H1 (cell line): ENCODE data around the gene ADRM1. TPM values are rescaled to one million over a fixed set of nuclear protein-coding genes. Genes with fewer than 3 reads are reported as not detected.

Experiments used
- CTCF ChIA-PET: fragments of 300-600 bp; sonication (Branson Sonifier 250); formaldehyde crosslinking; loops from one replicate; lab custom pipeline; 2021; ENCODE audit not compliant: partially characterized antibody; lab: Charles Lee
- POLR2A ChIA-PET: fragments of 300-600 bp; sonication (Branson Sonifier 250); formaldehyde crosslinking; loops from one replicate; lab custom pipeline; 2021; ENCODE audit warnings: inconsistent platforms; ENCODE audit not compliant: partially characterized antibody; lab: Charles Lee
- DNase-seq, 2 experiments: peaks; one replicate each; pipeline versions ENCODE4 v3.0.0 to v3.0.0-alpha.2; 2010 to 2022; ENCODE audit warnings: low spot score in 2 of 2, low read depth in 1 of 2, mixed read lengths in 1 of 2
- FAIRE-seq: peaks from 2 replicates; lab custom pipeline; 2011; peaks lifted over from hg19 to GRCh38; lab: Jason Lieb, UNC
- H2AFZ ChIP-seq: 2 replicates; pipeline ENCODE4 v1.8.1; 2012; ENCODE audit warnings: low read length, inconsistent platforms
- H2AK5ac ChIP-seq: 2 replicates; pipeline ENCODE4 v1.6.1; 2013; ENCODE audit warnings: low read depth, low read length
- H2BK120ac ChIP-seq: replicated peaks from 2 replicates; pipeline ENCODE3; 2013; ENCODE audit warnings: low read depth, low read length, inconsistent platforms
- H2BK12ac ChIP-seq: 2 replicates; pipeline ENCODE4 v1.6.1; 2013; ENCODE audit warnings: low read depth, low read length
- H2BK15ac ChIP-seq: 2 replicates; pipeline ENCODE4 v1.6.1; 2013; ENCODE audit warnings: low read length
- H2BK20ac ChIP-seq: 2 replicates; pipeline ENCODE4 v1.6.1; 2013; ENCODE audit warnings: low read length
- H2BK5ac ChIP-seq: 2 replicates; pipeline ENCODE4 v1.6.1; 2013; ENCODE audit warnings: low read depth, low read length
- H3K14ac ChIP-seq: 2 replicates; pipeline ENCODE4 v1.6.1; 2013; ENCODE audit warnings: inconsistent platforms; ENCODE audit not compliant: insufficient read length
- H3K18ac ChIP-seq: 2 replicates; pipeline ENCODE4 v1.6.1; 2013; ENCODE audit warnings: low read length; ENCODE audit errors: extremely low read depth
- H3K23ac ChIP-seq: 2 replicates; pipeline ENCODE4 v1.6.1; 2013; ENCODE audit warnings: inconsistent platforms; ENCODE audit not compliant: insufficient read length
- H3K23me2 ChIP-seq: 2 replicates; pipeline ENCODE4 v1.6.1; 2013; ENCODE audit warnings: low read depth, low read length
- H3K27ac ChIP-seq: 2 replicates; pipeline ENCODE4 v1.6.1; 2011; ENCODE audit warnings: low read depth, low read length, inconsistent platforms
- H3K27me3 ChIP-seq, 4 experiments: replicated peaks in 1 of 4; 1 replicate in 1 of 4; 2 replicates in 3 of 4; pipeline versions ENCODE4 v1.6.1 to v1.8.1; 2011 to 2013; ENCODE audit warnings: low read length in 3 of 4, mild to moderate bottlenecking in 3 of 4, inconsistent platforms in 2 of 4, mixed read lengths in 2 of 4, moderate library complexity in 1 of 4; ENCODE audit not compliant: control insufficient read depth in 3 of 4, insufficient read depth in 3 of 4; ENCODE audit errors: extremely low read depth in 1 of 4
- H3K36me3 ChIP-seq, 4 experiments: 2 replicates each; pipeline versions ENCODE4 v1.6.1 to v1.8.1; 2011 to 2013; ENCODE audit warnings: mild to moderate bottlenecking in 4 of 4, low read length in 3 of 4, moderate library complexity in 2 of 4, control low read depth in 1 of 4, inconsistent platforms in 1 of 4; ENCODE audit not compliant: insufficient read depth in 4 of 4, control insufficient read depth in 2 of 4
- H3K4ac ChIP-seq: replicated peaks from 2 replicates; pipeline ENCODE3; 2013; ENCODE audit warnings: low read length, low read depth, mixed read lengths, inconsistent platforms; ENCODE audit not compliant: insufficient read length
- H3K4me1 ChIP-seq, 4 experiments: replicated peaks in 1 of 4; 1 replicate in 1 of 4; 2 replicates in 3 of 4; pipeline versions ENCODE4 v1.6.1 to v1.8.1; 2011 to 2013; ENCODE audit warnings: low read length in 3 of 4, inconsistent platforms in 2 of 4, mixed read lengths in 1 of 4; ENCODE audit not compliant: insufficient read depth in 4 of 4, control insufficient read depth in 3 of 4
- H3K4me2 ChIP-seq, 2 experiments: 2 replicates each; pipeline versions ENCODE4 v1.6.1 to v1.8.1; 2011 to 2013; ENCODE audit warnings: low read depth in 2 of 2, low read length in 2 of 2, control low read depth in 1 of 2, inconsistent platforms in 1 of 2, mild to moderate bottlenecking in 1 of 2; ENCODE audit not compliant: insufficient read depth in 1 of 2
- H3K4me3 ChIP-seq, 4 experiments: fragments of 200-600, 300-600 bp in 1 of 4; sonication (generic), shearing (Covaris generic), sonication (Bioruptor Twin) in 1 of 4; 2 replicates each; pipeline versions ENCODE4 v1.5.1 to v1.8.1; 2011 to 2016; ENCODE audit warnings: low read length in 4 of 4, low read depth in 3 of 4, control low read depth in 2 of 4, inconsistent platforms in 2 of 4, mild to moderate bottlenecking in 2 of 4, mixed read lengths in 1 of 4, moderate library complexity in 1 of 4; ENCODE audit not compliant: insufficient read depth in 2 of 4; ENCODE audit errors: extremely low read depth in 1 of 4
- H3K56ac ChIP-seq: replicated peaks from 2 replicates; pipeline ENCODE3; 2013; ENCODE audit warnings: low read depth, mild to moderate bottlenecking, mixed read lengths, low read length, inconsistent platforms; ENCODE audit not compliant: insufficient read length
- H3K79me1 ChIP-seq: 2 replicates; pipeline ENCODE4 v1.6.1; 2013; ENCODE audit warnings: low read depth, low read length, control low read depth
- H3K79me2 ChIP-seq, 2 experiments: 2 replicates each; pipeline versions ENCODE4 v1.6.1 to v1.8.1; 2012 to 2013; ENCODE audit warnings: low read length in 2 of 2, mild to moderate bottlenecking in 2 of 2, inconsistent platforms in 1 of 2; ENCODE audit not compliant: insufficient read depth in 2 of 2, control insufficient read depth in 1 of 2
- H3K9ac ChIP-seq, 4 experiments: replicated peaks in 1 of 4; 1 replicate in 1 of 4; 2 replicates in 3 of 4; pipeline versions ENCODE4 v1.6.1 to v1.8.1; 2011 to 2013; ENCODE audit warnings: low read depth in 3 of 4, low read length in 3 of 4, control low read depth in 2 of 4, mild to moderate bottlenecking in 2 of 4, moderate library complexity in 2 of 4, inconsistent platforms in 1 of 4; ENCODE audit errors: extremely low read depth in 1 of 4
- H3K9me3 ChIP-seq, 2 experiments: 2 replicates each; pipeline versions ENCODE4 v1.6.1 to v1.8.1; 2012 to 2013; ENCODE audit warnings: mild to moderate bottlenecking in 2 of 2, moderate library complexity in 2 of 2, control low read depth in 1 of 2, inconsistent platforms in 1 of 2, low read depth in 1 of 2, low read length in 1 of 2, mixed read lengths in 1 of 2; ENCODE audit not compliant: insufficient read depth in 2 of 2
- H4K20me1 ChIP-seq, 2 experiments: replicated peaks in 1 of 2; 2 replicates each; pipeline versions ENCODE3 to v1.8.1; 2011 to 2013; ENCODE audit warnings: inconsistent platforms in 2 of 2, low read length in 2 of 2, mild to moderate bottlenecking in 1 of 2; ENCODE audit not compliant: insufficient read depth in 2 of 2, control insufficient read depth in 1 of 2
- H4K5ac ChIP-seq: 2 replicates; pipeline ENCODE4 v1.6.1; 2013; ENCODE audit warnings: low read length, low read depth, mixed read lengths, inconsistent platforms; ENCODE audit not compliant: insufficient read length
- H4K8ac ChIP-seq: 2 replicates; pipeline ENCODE4 v1.8.0; 2013; ENCODE audit warnings: mild to moderate bottlenecking, moderate library complexity, low read length, inconsistent platforms; ENCODE audit not compliant: insufficient read depth; ENCODE audit errors: extremely low read depth
- H4K91ac ChIP-seq: replicated peaks from 2 replicates; pipeline ENCODE3; 2013; ENCODE audit warnings: low read length, mixed read lengths, inconsistent platforms; ENCODE audit not compliant: insufficient read length
- ATF2 ChIP-seq: IDR thresholded peaks from 2 replicates; pipeline ENCODE4 v1.6.1; 2012; ENCODE audit warnings: low read length, inconsistent platforms
- CHD1 ChIP-seq: IDR thresholded peaks from 2 replicates; pipeline ENCODE4 v1.6.1; 2012; ENCODE audit warnings: low read depth, low read length, improper control_type of control experiment
- CTCF ChIP-seq, 3 experiments: IDR thresholded peaks; 1 replicate in 2 of 3; 2 replicates in 1 of 3; pipeline versions ENCODE4 v1.5.1 to v1.6.1; 2011; ENCODE audit warnings: low read length in 3 of 3, mild to moderate bottlenecking in 3 of 3, inconsistent platforms in 2 of 3, low read depth in 1 of 3, moderate library complexity in 1 of 3; ENCODE audit not compliant: insufficient read depth in 1 of 3; ENCODE audit errors: control extremely low read depth in 1 of 3
- E2F6 ChIP-seq: IDR thresholded peaks from 2 replicates; pipeline ENCODE4 v1.6.1; 2012; ENCODE audit warnings: inconsistent platforms
- GABPA ChIP-seq: IDR thresholded peaks from 2 replicates; pipeline ENCODE4 v1.6.1; 2011; ENCODE audit warnings: mild to moderate bottlenecking, low read length, moderate library complexity, borderline replicate concordance; ENCODE audit not compliant: insufficient read depth
- JUN ChIP-seq: IDR thresholded peaks from 2 replicates; pipeline ENCODE4 v1.6.1; 2011; ENCODE audit warnings: low read depth, mild to moderate bottlenecking, improper control_type of control experiment, low read length
- PHF8 ChIP-seq: fragments of 200-600 bp; sonication (generic); conservative IDR thresholded peaks from 2 replicates; pipeline ENCODE4 v1.7.1; 2012; ENCODE audit warnings: low read depth, mild to moderate bottlenecking, inconsistent platforms, low read length, moderate library complexity
- POLR2AphosphoS5 ChIP-seq: IDR thresholded peaks from 2 replicates; pipeline ENCODE4 v1.6.1; 2011; ENCODE audit warnings: low read depth, low read length
- SP2 ChIP-seq: IDR thresholded peaks from 2 replicates; pipeline ENCODE4 v1.6.1; 2012; ENCODE audit warnings: mild to moderate bottlenecking, low read length, inconsistent platforms
- WGBS, 2 experiments: shearing (Covaris generic) in 1 of 2; methylation state at CpG; one replicate each; pipeline versions ENCODE4 v1.1.6 to v1.1.7; 2013 to 2015; ENCODE audit warnings: low lambda C conversion rate in 2 of 2, mixed read lengths in 2 of 2, inconsistent platforms in 1 of 2, low coverage in 1 of 2, missing lambda C conversion rate in 1 of 2; ENCODE audit not compliant: insufficient replicate concordance in 2 of 2, insufficient coverage in 1 of 2, insufficient read length in 1 of 2; ENCODE audit errors: extremely low coverage in 1 of 2, missing lambda C conversion rate in 1 of 2; 5-methylcytosine and 5-hydroxymethylcytosine counted together
- polyA plus RNA-seq, 7 experiments: library from polyadenylated mRNA; depleted of rRNA in 3 of 7; stranded (reverse) in 5 of 7; unstranded in 2 of 7; fragments of >200 nt in 5 of 7; fragments of 200-250 nt in 2 of 7; gene quantifications; 1 replicate in 5 of 7; 2 replicates in 1 of 7; 4 replicates in 1 of 7; pipeline versions ENCODE4 v1.2.1 to v1.2.3, GENCODE V29; 2011 to 2013; ENCODE audit warnings: missing spikeins in 2 of 7, mixed read lengths in 2 of 7
- total RNA-seq: library from RNA; stranded (reverse); fragmentation: NEBNext Ultra II Directional; extraction: Animal tissue kit (Norgen Biotek cat#: 25700); gene quantifications from 2 replicates; pipeline ENCODE4 v1.2.1, GENCODE V29; 2021

Gene ADRM1
- total and polyA plus RNA-seq, 2 of the 8 experiments (the other 6 are each of a cell fraction or from before 2014, with no cell fraction given) = 126 to 214 TPM

- H2AFZ ChIP-seq = no peak overlapping the region
- H4K91ac ChIP-seq = no peak overlapping the region
- no peak overlapping the region for H4K8ac ChIP-seq
- no peaks in the 10 kb centered on the region for H3K23me2 ChIP-seq
- H4K20me1 ChIP-seq = peaks cover 0 to 14% of the 10 kb centered on the region in 2 experiments
- H3K27me3 ChIP-seq = no peaks in the 10 kb centered on the region
- H3K4ac ChIP-seq = no peak overlapping the region
- H3K56ac ChIP-seq = no peak overlapping the region
- H3K9me3 ChIP-seq = no peaks in the 10 kb centered on the region
- no peaks in the 10 kb centered on the region for H3K79me2 ChIP-seq
- no peak overlapping the region for H2AK5ac ChIP-seq
- H3K4me1 ChIP-seq = no peaks in the 10 kb centered on the region
- POLR2A ChIA-PET = interaction anchor here (0.6 to 12.3 kb wide), 6 partner anchors 10 to 36 kb away, joined by 3 to 95 read pairs (median 4); no protein-coding TSS in a partner anchor
- no peaks in the 10 kb centered on the region; the same call in 1 of the 2 replicates for H3K79me1 ChIP-seq
- H3K4me2 ChIP-seq = no peak overlapping the region
- no peak overlapping the region for H2BK20ac ChIP-seq
- CTCF ChIA-PET = interaction anchor here (1.8 to 3.6 kb wide), 2 partner anchors 27 to 40 kb away, joined by 5 to 17 read pairs; no protein-coding TSS in a partner anchor
- no peak for DNase-seq
- no peak overlapping the region for H2BK12ac ChIP-seq
- WGBS, 2 experiments = 90% methylated on average over 10 of the region's 10 CpGs; no CpG with 5 or more reads in 1 of the 2 experiments
- H2BK5ac ChIP-seq = no peak overlapping the region
- no peak overlapping the region for H3K23ac ChIP-seq
- no peak overlapping the region for H3K4me3 ChIP-seq
- H3K9ac ChIP-seq = no peak overlapping the region
- H2BK15ac ChIP-seq = no peak overlapping the region
- H3K18ac ChIP-seq = no peak overlapping the region
- no peak overlapping the region for H3K27ac ChIP-seq
- no peak overlapping the region for H3K14ac ChIP-seq
- peaks cover 25 to 63% (median 55%) of the 10 kb centered on the region in 4 experiments for H3K36me3 ChIP-seq
- no peak overlapping the region for H4K5ac ChIP-seq
- H2BK120ac ChIP-seq = no peak overlapping the region
- no peak for FAIRE-seq
- TF ChIP-seq E2F6 = no peak
- TF ChIP-seq GABPA = no peak
- TF ChIP-seq ATF2 = no peak
- no peak for TF ChIP-seq SP2
- TF ChIP-seq CHD1 = no peak
- no peak for TF ChIP-seq JUN
- TF ChIP-seq PHF8 = no peak
- TF ChIP-seq CTCF (IDR thresholded peaks at IDR 0.05; ENCODE audit: control extremely low read depth in 1 of 3, insufficient read depth in 1 of 3, low read depth in 1 of 3, low read length in 3 of 3) = no peak
- TF ChIP-seq POLR2AphosphoS5 = no peak
These were observed 40.1 kb downstream of the ADRM1 start for GRCh38 chr20:62342910-62343309.
